Activated CD4-positive, alpha-beta T cell treated with anti-CD3 and anti-CD28 coated beads for 4 hours (primary cell): ENCODE results near the gene OPCML.

ENCODE experiments used
- DNase-seq, 2 donors: peaks; one replicate each; pipeline ENCODE4 v3.0.0-alpha.2; 2020

OPCML gene

GRCh38 chr11:133531971-133532651 lies at the start of gene OPCML:
Gene OPCML, minus strand, starts transcription at chr11:133532501.
- no peak for DNase-seq

- no peak for DNase-seq
Observed at GRCh38 chr11:133581091-133581490, 48.8 kb upstream of the OPCML start.

DNA sequence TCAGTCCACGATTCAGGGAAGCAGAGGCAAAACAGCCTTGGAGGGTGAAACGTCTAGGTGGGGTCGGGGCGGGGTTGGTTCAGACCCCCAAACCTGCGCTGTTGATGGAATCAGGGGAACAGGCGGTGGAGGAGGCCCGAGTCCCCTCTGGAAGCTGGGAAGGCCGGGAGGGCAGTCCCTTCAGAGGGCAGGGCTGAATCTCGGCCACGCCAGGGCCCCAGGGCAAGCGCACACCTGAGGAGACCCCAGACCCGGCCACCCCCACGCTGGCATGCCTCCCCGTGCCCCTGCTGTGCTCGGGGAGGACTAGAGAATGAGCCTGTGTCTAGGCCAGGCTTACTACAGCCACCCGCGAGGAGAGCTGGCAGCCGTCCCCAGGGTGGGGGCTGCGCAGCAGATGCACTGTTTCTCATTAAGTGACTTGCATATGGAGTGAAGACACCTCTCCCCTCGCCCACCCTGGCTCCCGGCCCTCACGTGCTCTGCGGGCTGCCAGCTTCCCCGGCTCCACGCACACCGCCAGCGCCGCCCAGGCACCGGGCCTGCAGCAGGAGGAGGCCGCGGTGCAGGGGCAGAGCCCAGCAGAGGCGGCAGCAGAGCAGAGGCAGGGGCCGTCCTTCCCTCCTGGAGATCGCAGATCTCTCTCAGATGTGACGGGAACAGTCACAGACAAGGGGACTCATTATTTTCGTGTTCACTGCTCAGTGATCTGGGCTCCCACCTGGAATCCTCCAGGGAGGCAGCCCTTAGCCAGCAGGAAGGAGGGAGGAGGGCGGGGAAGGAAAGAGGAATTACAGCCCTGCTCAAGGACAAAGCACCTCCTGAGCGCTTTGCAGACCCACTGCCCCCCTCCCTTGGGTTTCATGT lies 47.1 kb upstream of the OPCML start:
- no peak for DNase-seq

- no peak for DNase-seq
Observed at GRCh38 chr11:133577403-133577802, 45.1 kb upstream of the OPCML start.

GRCh38 chr11:133576351-133576750 lies 44.0 kb upstream of the OPCML start:
- no peak for DNase-seq

- DNase-seq, result no peak
Observed at GRCh38 chr11:133573081-133573480, 40.8 kb upstream of the OPCML start.

- DNase-seq, result no peak
Observed at GRCh38 chr11:133570376-133570775, 38.1 kb upstream of the OPCML start.

DNA sequence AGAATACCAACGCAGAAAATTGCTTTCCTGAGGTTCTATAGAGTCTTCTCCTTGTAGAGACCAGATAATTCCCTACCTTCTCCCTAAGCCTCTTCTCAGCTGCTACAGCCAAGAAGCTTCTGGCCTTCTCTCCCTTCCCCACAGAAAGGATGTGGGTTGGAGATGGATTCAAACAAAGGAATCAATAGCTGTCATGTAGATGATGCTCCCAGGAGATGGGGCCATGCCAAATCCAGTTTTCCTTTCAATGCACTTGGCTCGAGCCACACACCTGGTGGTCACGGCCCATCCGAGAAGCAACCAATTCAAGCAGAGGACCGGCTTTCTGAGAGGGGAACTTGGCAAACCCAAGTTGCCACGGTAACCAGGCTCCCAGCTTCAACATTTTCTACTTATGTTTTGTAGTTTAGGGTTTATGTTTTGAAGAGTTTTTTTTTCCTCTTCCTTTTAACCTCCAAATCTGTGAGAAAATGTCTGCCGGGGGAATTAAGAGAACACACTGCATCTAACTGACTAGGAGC lies 31.3 kb upstream of the OPCML start:
- no peak for DNase-seq

GRCh38 chr11:133560472-133560855 lies 28.2 kb upstream of the OPCML start:
- DNase-seq, result no peak

DNA sequence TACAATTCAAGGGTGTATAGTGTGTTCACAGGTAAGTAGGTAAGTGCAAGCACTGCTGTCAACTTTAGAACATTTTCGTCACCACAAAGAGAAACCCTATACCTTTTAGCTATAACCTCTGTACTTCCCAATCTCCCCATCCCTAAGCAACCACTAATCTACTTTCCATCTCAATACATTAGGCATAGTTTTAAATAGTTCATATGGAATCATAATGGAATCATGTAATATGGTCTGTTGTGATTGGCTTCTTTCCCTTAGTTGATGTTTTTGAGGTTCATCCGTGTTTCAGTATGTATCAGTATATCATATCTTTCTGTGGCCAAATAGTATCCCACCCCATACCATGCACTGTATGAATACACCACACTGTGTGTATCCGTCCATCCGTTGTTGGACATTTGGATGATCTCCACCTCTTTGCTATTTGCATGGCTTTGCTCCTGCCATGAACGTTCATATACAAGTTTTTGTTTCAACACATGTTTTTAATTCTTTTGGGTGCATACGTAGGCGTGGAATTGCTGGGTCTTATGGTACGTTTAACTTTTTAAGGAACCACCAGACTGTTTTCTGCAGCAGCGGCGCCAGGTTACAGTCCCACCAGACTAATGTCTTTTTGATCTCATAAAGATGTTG lies 27.7 kb upstream of the OPCML start:
- no peak for DNase-seq

GRCh38 chr11:133559382-133559781 lies 27.1 kb upstream of the OPCML start:
- DNase-seq, result no peak

DNA sequence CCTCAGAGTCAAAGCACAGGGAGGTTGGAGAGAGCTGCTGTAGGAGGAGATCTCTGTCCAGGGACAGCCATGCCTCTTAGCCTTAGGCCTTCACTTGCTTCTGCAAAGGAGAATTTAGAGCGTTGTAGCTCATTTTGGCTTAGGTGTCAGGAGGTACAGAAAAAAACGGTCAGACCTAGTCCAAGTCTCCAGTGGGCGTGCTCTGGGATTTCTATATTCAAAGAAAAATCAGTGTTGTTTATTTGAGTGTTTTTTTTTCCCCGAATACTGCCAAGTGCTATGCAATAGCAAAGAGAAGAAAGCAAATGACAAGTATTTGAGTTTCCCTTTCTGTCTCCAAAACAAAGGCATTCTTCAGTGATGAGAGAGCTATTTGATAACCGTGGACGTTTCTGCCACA lies 22.7 kb upstream of the OPCML start:
- DNase-seq, result no peak

DNA sequence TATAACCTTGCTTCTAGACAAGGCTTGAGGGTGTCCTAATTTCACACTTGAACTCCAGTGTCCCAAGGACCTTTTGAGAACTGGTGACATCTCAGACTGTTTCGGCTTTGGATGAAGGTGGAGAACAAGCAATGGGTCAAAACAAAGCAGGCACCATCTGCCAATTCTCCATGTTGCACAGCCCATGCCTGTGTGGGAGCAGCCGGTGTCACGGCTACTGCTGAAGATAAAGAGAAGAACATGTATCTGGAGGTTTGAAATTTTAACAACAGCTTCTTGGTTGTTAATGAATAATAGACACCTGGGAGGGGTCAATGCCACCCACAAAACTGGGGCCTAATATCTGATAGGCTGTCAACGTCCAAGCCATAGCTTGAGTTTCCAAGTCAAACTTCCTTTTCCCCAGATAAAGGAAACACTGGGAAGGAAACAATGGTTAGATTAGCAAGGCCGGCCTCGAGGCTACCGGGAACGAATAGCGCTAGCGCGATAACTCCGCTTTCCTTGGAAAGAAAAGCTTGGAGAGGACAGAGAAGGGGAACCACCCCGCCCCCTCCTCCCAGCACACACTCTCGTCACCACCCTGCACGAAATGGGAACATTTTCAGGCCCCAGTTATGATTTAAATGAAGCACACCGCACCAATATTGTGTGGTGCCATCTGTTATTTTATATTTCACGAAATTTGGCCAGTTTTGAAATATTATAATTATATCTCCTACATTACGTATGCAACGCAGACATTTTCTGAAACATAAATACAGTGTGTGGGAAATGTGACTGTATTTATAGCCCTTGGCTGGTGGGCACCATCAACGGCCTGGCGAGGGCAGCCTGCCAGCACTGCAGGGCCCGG lies 21.8 kb upstream of the OPCML start:
- DNase-seq, result no peak

- no peak for DNase-seq
Observed at GRCh38 chr11:133552938-133553337, 20.6 kb upstream of the OPCML start.

DNA sequence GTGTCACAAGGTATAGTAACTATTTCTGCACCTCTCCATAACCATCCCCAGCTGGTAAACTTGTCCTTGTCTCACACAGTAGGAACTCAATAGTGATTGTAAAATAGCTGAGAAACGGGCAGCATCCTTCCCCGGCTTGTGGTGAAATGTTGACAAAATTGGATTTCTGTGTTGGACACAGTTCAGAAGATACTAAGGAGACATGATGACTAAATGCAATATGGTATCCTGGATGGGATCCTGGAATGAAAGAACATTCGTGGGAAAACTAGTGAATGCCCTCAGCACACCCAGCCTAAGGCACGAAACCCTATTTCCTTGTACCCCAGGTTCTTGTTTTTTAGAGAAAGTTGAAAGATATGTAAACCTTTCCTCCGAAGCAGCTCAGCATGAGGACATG lies 18.8 kb upstream of the OPCML start:
- no peak for DNase-seq

GRCh38 chr11:133549826-133550225 lies 17.5 kb upstream of the OPCML start:
- no peak for DNase-seq

DNA sequence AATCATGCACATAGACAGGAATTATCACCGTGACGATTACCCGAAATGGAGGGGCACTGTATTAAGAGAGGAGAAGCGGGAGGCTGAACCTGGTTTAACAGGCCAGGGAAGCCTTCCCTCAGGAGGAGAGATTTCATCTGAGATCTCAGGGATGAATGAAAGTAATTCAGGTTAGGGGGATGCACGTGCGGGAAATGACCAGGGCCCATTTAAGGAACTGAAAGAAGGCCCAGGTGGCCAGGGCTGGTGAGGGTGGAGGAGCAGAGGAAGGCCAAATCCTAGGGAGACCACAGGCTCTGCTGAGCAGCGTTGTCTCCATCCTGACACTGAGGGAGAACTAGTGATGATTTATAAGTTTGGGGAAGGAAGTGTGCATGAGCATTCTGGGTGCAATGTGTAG lies 16.3 kb upstream of the OPCML start:
- DNase-seq, result no peak

DNA sequence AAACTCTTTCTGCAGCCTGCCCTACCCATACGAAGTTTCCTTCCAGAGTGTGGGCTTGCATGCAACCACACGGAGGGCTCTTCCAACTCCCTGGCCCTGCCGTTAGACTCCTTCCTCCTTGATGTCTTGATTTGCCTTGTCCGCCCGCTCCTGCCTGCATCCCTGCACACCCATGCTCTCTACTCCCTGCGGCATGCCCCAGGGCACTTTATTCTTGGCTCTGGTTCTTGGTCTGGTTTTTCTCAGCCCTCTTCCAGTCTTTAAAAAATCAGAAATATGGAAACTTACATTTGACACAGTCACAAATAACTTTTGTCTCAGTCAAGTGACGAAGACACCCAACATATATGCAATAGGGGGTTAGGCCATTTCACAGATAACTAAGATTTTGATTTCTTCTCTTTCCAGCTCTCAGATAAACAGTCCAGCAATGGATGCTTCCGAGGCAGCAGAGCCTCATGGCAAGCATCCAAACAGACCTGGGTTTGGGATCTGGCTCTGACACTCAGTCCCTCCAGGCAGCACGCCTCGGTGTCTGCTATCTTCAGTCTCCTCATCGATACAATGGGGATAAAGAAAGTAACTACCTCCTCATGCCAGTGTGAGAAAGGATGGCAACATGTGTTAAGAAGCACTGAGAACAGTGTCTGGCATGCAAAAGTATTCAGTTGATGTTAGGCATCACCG lies 15.7 kb upstream of the OPCML start:
- DNase-seq, result no peak

DNA sequence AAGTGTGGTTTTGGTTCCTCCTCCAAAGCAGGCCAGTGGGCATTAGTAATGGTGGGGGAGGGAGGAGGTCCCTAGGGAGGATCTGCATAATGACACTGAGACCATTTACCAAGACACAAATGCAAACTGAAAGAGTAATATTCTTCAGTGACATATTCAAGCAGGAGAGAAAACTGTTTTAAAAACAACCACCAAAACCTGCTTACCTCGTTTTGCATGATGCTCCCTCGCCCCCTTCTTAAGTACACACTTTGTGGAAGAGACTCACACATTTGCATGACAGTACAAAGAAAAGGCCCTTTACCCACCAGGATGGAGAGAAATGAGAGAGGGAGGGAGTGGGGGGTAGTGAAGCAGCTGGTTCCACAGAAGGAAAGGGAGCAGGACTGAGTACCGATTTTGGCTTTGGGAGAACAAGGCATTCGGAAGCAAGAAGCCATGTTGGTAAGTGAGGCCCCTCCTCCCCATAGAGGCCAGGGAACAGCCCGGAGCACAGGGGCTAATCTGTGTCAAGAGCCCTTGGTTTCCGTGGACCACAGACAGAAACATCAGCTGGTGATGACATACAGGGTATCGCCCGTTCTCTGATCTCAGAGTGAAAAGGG lies 13.0 kb upstream of the OPCML start:
- DNase-seq, result no peak

GRCh38 chr11:133541720-133542095 lies 9.4 kb upstream of the OPCML start:
- DNase-seq, result no peak

DNA sequence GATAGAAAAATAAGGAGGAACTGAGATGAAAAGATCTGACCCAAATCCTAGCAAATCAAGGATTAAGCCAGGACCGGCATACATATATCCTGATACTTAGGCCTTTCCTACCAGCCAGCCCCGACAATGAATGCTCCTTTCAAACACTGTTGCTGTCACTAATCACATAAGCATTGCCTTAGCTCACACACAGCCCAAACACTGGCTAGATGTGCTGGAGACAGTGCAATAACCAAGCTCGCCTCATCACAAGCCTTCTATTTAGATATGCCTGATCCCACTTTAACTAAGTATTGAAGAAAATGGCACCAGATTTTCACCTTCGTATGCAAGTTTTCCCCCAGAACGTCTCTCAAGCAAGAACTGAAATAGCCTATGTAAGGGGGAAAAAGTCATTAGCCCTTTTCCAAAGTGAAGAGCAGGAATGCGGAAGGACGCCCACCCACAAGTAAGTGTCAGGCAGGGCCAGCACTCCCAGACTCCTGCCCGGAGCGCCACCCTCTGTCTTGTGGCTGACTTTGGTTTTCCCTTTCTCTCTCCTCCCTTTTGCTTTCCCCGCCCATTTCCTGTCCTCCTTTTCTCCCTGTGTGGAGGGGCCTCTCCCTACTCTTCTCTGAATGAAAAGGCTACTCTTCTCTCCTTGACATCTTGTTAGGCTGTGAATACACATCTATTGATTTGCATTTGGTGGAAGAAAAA lies 8.9 kb upstream of the OPCML start:
- DNase-seq, result no peak
